H1 (cell line): ENCODE data around the gene C1orf50. TPM values are rescaled to one million over a fixed set of nuclear protein-coding genes. Genes with fewer than 3 reads are reported as not detected.

Experiments used
- CHD7 ChIP-seq: fragments of 300-600 bp; sonication (generic); IDR thresholded peaks from 2 replicates; pipeline ENCODE4 v1.7.1; 2012; ENCODE audit warnings: low read length, moderate library complexity, mild to moderate bottlenecking, inconsistent platforms; ENCODE audit not compliant: insufficient replicate concordance
- POU5F1 ChIP-seq: IDR thresholded peaks from 2 replicates; pipeline ENCODE4 v1.6.1; 2011; ENCODE audit warnings: low read depth, mild to moderate bottlenecking, low read length, moderate library complexity
- polyA plus RNA-seq, 7 experiments: library from polyadenylated mRNA; depleted of rRNA in 3 of 7; stranded (reverse) in 5 of 7; unstranded in 2 of 7; fragments of >200 nt in 5 of 7; fragments of 200-250 nt in 2 of 7; gene quantifications; 1 replicate in 5 of 7; 2 replicates in 1 of 7; 4 replicates in 1 of 7; pipeline versions ENCODE4 v1.2.1 to v1.2.3, GENCODE V29; 2011 to 2013; ENCODE audit warnings: missing spikeins in 2 of 7, mixed read lengths in 2 of 7
- total RNA-seq: library from RNA; stranded (reverse); fragmentation: NEBNext Ultra II Directional; extraction: Animal tissue kit (Norgen Biotek cat#: 25700); gene quantifications from 2 replicates; pipeline ENCODE4 v1.2.1, GENCODE V29; 2021

C1orf50 gene
- total and polyA plus RNA-seq, 2 of the 8 experiments (the other 6 are each of a cell fraction or from before 2014, with no cell fraction given), result 3.2 to 7.1 TPM

GRCh38 chr1:42721926-42722325 lies 45.1 kb upstream of the C1orf50 start (continued):
- no peak for TF ChIP-seq CHD7
- TF ChIP-seq POU5F1, result no peak
- TF ChIP-seq, all 59 proteins: peak for 0
